Endothelial cell of umbilical vein (primary cell): ENCODE measurements around the gene SPRR2E. TPM values are rescaled to one million over a fixed set of nuclear protein-coding genes. Genes with fewer than 3 reads are reported as not detected.

Source experiments
- BruUV-seq: library from RNA; stranded (reverse); fragments of 400-500 nt; replicated peaks from 2 replicates; lab custom pipeline; 2021; lab: Mats Ljungman, UMichigan
- CTCF ChIA-PET: fragments of 300-600, 350-600 bp; sonication (Branson Sonifier 250); formaldehyde crosslinking; loops from one replicate; lab custom pipeline; 2021; ENCODE audit warnings: antibody characterized with exemption, inconsistent platforms; lab: Charles Lee
- POLR2A ChIA-PET: fragments of 300-600, 350-600 bp; sonication (Branson Sonifier 250); formaldehyde crosslinking; loops from one replicate; lab custom pipeline; 2021; ENCODE audit warnings: antibody characterized with exemption, inconsistent platforms; lab: Charles Lee
- DNase-seq: peaks from one replicate; pipeline ENCODE4 v3.0.0-alpha.2; 2011; ENCODE audit warnings: low read depth, low spot score
- FAIRE-seq: peaks from 2 replicates; lab custom pipeline; 2011; peaks lifted over from hg19 to GRCh38; lab: Jason Lieb, UNC
- H2AFZ ChIP-seq: 2 replicates; pipeline ENCODE4 v1.6.0; 2012; ENCODE audit warnings: low read depth, low read length, control low read depth, inconsistent platforms
- H3K27ac ChIP-seq: 2 replicates; pipeline ENCODE4 v1.5.1; 2011; ENCODE audit warnings: low read depth, mild to moderate bottlenecking, control low read depth, low read length, moderate library complexity; ENCODE audit not compliant: insufficient read depth
- H3K27me3 ChIP-seq, 2 experiments: 2 replicates each; pipeline versions ENCODE4 v1.6.0 to v1.6.1; 2011; ENCODE audit warnings: low read length in 2 of 2, mixed read lengths in 1 of 2; ENCODE audit not compliant: control insufficient read depth in 2 of 2, insufficient read depth in 2 of 2
- H3K36me3 ChIP-seq, 2 experiments: 2 replicates in 1 of 2; 3 replicates in 1 of 2; pipeline ENCODE4 v1.5.1; 2011; ENCODE audit warnings: low read length in 2 of 2, mild to moderate bottlenecking in 1 of 2, moderate library complexity in 1 of 2; ENCODE audit not compliant: control insufficient read depth in 2 of 2, insufficient read depth in 2 of 2; ENCODE audit errors: extremely low read depth in 1 of 2
- H3K4me1 ChIP-seq: 3 replicates; pipeline ENCODE4 v1.5.1; 2011; ENCODE audit warnings: mild to moderate bottlenecking, low read length; ENCODE audit not compliant: control insufficient read depth, insufficient read depth; ENCODE audit errors: extremely low read depth
- H3K4me2 ChIP-seq: 2 replicates; pipeline ENCODE4 v1.6.1; 2011; ENCODE audit warnings: low read length, control low read depth, mixed read lengths; ENCODE audit not compliant: insufficient read depth
- H3K4me3 ChIP-seq, 3 experiments: fragments of 200-600 bp in 1 of 3; sonication (generic), shearing (Covaris generic) in 1 of 3; replicated peaks in 1 of 3; 2 replicates each; pipeline ENCODE4 v1.5.1; 2011 to 2016; ENCODE audit warnings: control low read depth in 3 of 3, low read length in 3 of 3, mild to moderate bottlenecking in 2 of 3, inconsistent platforms in 1 of 3, low read depth in 1 of 3, moderate library complexity in 1 of 3; ENCODE audit not compliant: insufficient read depth in 1 of 3
- H3K79me2 ChIP-seq: 2 replicates; pipeline ENCODE4 v1.6.0; 2012; ENCODE audit warnings: low read length, inconsistent platforms; ENCODE audit not compliant: control insufficient read depth, insufficient read depth
- H3K9ac ChIP-seq: replicated peaks from 2 replicates; pipeline ENCODE3; 2011; ENCODE audit warnings: low read length, control low read depth; ENCODE audit not compliant: insufficient read depth; ENCODE audit errors: extremely low read depth
- H3K9me1 ChIP-seq: replicated peaks from 3 replicates; pipeline ENCODE4 v1.6.0; 2011; ENCODE audit warnings: mild to moderate bottlenecking, low read length; ENCODE audit not compliant: control insufficient read depth, insufficient read depth; ENCODE audit errors: extremely low read depth
- H3K9me3 ChIP-seq: replicated peaks from 2 replicates; pipeline ENCODE4 v1.5.1; 2012; ENCODE audit warnings: low read length, inconsistent platforms; ENCODE audit not compliant: control insufficient read depth, insufficient read depth
- H4K20me1 ChIP-seq: replicated peaks from 2 replicates; pipeline ENCODE3; 2011; ENCODE audit warnings: mild to moderate bottlenecking, low read length; ENCODE audit not compliant: control insufficient read depth, insufficient read depth; ENCODE audit errors: extremely low read depth
- EZH2 ChIP-seq: IDR thresholded peaks from 2 replicates; pipeline ENCODE4 v1.6.1; 2012; ENCODE audit warnings: borderline replicate concordance, low read depth, mild to moderate bottlenecking, moderate library complexity, low read length, inconsistent platforms; ENCODE audit not compliant: severe bottlenecking
- FOS ChIP-seq: IDR thresholded peaks from 2 replicates; pipeline ENCODE4 v1.6.1; 2011; ENCODE audit warnings: mild to moderate bottlenecking, low read length, moderate library complexity, borderline replicate concordance; ENCODE audit not compliant: insufficient read depth
- GATA2 ChIP-seq: IDR thresholded peaks from 2 replicates; pipeline ENCODE4 v1.7.0; 2011; ENCODE audit warnings: low read depth, mild to moderate bottlenecking, moderate library complexity, mixed read lengths, low read length; ENCODE audit not compliant: insufficient read length, insufficient read depth
- JUN ChIP-seq: IDR thresholded peaks from 2 replicates; pipeline ENCODE4 v1.6.1; 2011; ENCODE audit warnings: borderline replicate concordance, low read depth; ENCODE audit not compliant: insufficient read length, insufficient read depth
- MYC ChIP-seq: IDR thresholded peaks from one replicate; pipeline ENCODE4 v1.6.1; 2011; ENCODE audit warnings: mild to moderate bottlenecking, low read depth, low read length
- POLR2A ChIP-seq: IDR thresholded peaks from 2 replicates; pipeline ENCODE4 v1.6.1; 2012; ENCODE audit warnings: low read depth, mild to moderate bottlenecking, control low read depth, low read length
- POLR2AphosphoS5 ChIP-seq: IDR thresholded peaks from 2 replicates; pipeline ENCODE4 v1.6.1; 2012; ENCODE audit warnings: low read depth, mild to moderate bottlenecking, control low read depth, low read length, moderate library complexity; ENCODE audit not compliant: insufficient read depth
- dilution Hi-C: fragments of 300-500 bp; cut with MboI; formaldehyde crosslinking; loops from one replicate; pipeline ENCODE4 v1.15.0; 2019; ENCODE audit warnings: low sequenced_read_pairs; ENCODE audit not compliant: extremely low pct_ligation_motif_present
- intact Hi-C: fragments of 100-400 bp; cut with micrococcal nuclease; formaldehyde crosslinking; loops from one replicate; pipeline ENCODE4 v1.10.0; 2022
- polyA plus RNA-seq, 4 experiments: library from polyadenylated mRNA; depleted of rRNA in 3 of 4; stranded (reverse) in 3 of 4; unstranded in 1 of 4; fragments of >200 nt; gene quantifications; 2 replicates each; pipeline versions ENCODE4 v1.2.1 to v1.2.3, GENCODE V29; 2011 to 2012; ENCODE audit warnings: missing spikeins in 1 of 4
- total RNA-seq: library from RNA; stranded (reverse); gene quantifications from 2 replicates; pipeline ENCODE4 v1.2.3, GENCODE V29; 2021
- TF ChIP-seq, protein P1 (sequence below): IDR thresholded peaks from 2 replicates; pipeline ENCODE4 v1.6.1; 2011; ENCODE audit not compliant: insufficient read depth, insufficient read length
- TF ChIP-seq, protein P2 (sequence below), 2 donors: IDR thresholded peaks; 1 replicate in 1 of 2; 2 replicates in 1 of 2; pipeline ENCODE4 v1.5.1; 2011; ENCODE audit warnings: low read length in 2 of 2, mild to moderate bottlenecking in 2 of 2, moderate library complexity in 2 of 2, control low read depth in 1 of 2, inconsistent platforms in 1 of 2, low read depth in 1 of 2; ENCODE audit not compliant: insufficient read depth in 1 of 2; ENCODE audit errors: extremely low read depth in 1 of 2

Gene SPRR2E
- total and polyA plus RNA-seq, 2 donors (not counting 3 experiments of a cell fraction or from before 2014, with no cell fraction given): not detected

- DNase-seq (peak; percentile 63), FAIRE-seq (no peak)
- ChIA-PET CTCF (no interaction called here), POLR2A (no interaction called here)
- H3K4me2 ChIP-seq: no peak overlapping the region
- H3K27ac ChIP-seq: no peak overlapping the region
- H2AFZ ChIP-seq: no peak overlapping the region
- H3K9me1 ChIP-seq: no peaks in the 10 kb centered on the region
- no peak overlapping the region for H3K4me3 ChIP-seq
- H3K36me3 ChIP-seq: no peaks in the 10 kb centered on the region
- intact Hi-C loops (no loop called here), dilution Hi-C loops (no loop called here)
- no peaks in the 10 kb centered on the region for H3K9me3 ChIP-seq
- no peaks in the 10 kb centered on the region for H4K20me1 ChIP-seq
- H3K79me2 ChIP-seq: no peaks in the 10 kb centered on the region
- H3K9ac ChIP-seq: no peak overlapping the region
- TF ChIP-seq FOS: peak; percentile 77
- TF ChIP-seq GATA2: no peak
- peak; percentile 47 for TF ChIP-seq JUN
- no peak for TF ChIP-seq MYC
- TF ChIP-seq POLR2AphosphoS5: no peak
- no TSS peak for BruUV-seq
- H3K4me1 ChIP-seq: no peaks in the 10 kb centered on the region
- no peaks in the 10 kb centered on the region for H3K27me3 ChIP-seq
These were observed 5.9 kb upstream of the SPRR2E start for GRCh38 chr1:153100245-153100644.

DNA sequence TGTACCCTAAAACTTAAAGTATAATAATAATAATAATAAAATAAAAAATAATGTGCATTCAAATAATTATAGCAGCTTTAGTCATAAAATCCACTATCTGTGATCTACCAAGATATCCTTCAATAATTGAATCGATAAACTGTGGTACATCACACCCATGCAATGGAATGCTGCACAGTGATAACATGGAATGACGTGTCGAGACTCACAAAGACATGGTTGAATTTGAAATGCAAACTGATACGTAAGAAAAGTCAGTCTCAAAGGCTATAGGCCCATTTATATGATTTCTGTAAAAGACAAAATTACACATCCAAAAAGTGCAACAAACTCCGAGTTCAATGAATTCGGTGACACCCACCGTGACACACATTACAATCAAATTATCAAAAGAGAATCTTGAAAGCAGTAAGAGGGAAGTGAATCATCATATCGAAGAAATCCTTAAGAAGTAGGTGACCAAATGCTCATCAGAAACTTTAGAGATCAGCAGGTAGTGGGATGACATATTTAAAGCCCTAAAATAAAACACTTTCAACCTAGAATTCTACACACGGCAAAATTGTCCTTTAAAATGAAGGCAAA lies 5.2 kb upstream of the SPRR2E start:
- FAIRE-seq (no peak), DNase-seq (peak; percentile 1)
- Histone ChIP-seq H3K4me1 (no peaks in the 10 kb centered on the region), H3K4me3 (no peak overlapping the region), H3K79me2 (no peaks in the 10 kb centered on the region), H3K27ac (no peak overlapping the region), H3K4me2 (no peak overlapping the region), H4K20me1 (no peaks in the 10 kb centered on the region), H2AFZ (no peak overlapping the region), H3K9ac (no peak overlapping the region), H3K9me3 (no peaks in the 10 kb centered on the region), H3K9me1 (no peaks in the 10 kb centered on the region), H3K27me3 (no peaks in the 10 kb centered on the region), H3K36me3 (no peaks in the 10 kb centered on the region)
- TF ChIP-seq, protein P1, sequence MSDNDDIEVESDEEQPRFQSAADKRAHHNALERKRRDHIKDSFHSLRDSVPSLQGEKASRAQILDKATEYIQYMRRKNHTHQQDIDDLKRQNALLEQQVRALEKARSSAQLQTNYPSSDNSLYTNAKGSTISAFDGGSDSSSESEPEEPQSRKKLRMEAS: no peak
- TF ChIP-seq JUN (no peak), POLR2AphosphoS5 (no peak), EZH2 (no peak), POLR2A (no peak), MYC (no peak), GATA2 (no peak), FOS (no peak)
- TF ChIP-seq, protein P2, sequence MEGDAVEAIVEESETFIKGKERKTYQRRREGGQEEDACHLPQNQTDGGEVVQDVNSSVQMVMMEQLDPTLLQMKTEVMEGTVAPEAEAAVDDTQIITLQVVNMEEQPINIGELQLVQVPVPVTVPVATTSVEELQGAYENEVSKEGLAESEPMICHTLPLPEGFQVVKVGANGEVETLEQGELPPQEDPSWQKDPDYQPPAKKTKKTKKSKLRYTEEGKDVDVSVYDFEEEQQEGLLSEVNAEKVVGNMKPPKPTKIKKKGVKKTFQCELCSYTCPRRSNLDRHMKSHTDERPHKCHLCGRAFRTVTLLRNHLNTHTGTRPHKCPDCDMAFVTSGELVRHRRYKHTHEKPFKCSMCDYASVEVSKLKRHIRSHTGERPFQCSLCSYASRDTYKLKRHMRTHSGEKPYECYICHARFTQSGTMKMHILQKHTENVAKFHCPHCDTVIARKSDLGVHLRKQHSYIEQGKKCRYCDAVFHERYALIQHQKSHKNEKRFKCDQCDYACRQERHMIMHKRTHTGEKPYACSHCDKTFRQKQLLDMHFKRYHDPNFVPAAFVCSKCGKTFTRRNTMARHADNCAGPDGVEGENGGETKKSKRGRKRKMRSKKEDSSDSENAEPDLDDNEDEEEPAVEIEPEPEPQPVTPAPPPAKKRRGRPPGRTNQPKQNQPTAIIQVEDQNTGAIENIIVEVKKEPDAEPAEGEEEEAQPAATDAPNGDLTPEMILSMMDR (IDR thresholded peaks at IDR 0.05; ENCODE audit: extremely low read depth in 1 of 2, insufficient read depth in 1 of 2, low read depth in 1 of 2, low read length in 2 of 2): no peak
- POLR2A ChIA-PET: no interaction called here
- CTCF ChIA-PET: no interaction called here
- dilution Hi-C loops: no loop called here
- intact Hi-C loops: no loop called here
- BruUV-seq: no TSS peak
